ENCODE measurements around the gene FUT7.

FUT7 gene

DNA sequence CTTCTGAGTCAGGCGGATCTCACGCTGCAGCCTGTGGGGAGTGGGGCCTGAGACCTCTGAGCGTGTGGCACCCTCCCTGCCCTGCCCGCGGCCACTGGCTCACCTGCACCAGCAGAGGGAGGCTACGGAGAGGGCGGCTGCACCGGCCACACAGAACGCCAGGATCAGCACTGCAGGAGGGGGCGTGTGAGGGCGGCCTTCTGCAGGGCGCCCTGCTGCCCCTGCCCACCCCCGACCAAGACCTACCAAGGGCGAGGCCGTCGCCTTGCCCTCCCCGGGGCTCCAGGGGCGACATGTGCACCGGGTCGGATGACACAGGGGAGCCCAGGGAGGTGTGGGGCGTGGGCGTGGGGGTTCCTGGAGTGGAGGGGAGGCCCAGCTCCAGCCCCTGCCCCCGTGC lies 8.7 kb upstream of the FUT7 start:
- Histone ChIP-seq H3K4me1 (ENCODE audit: control insufficient read depth in 5 of 5, insufficient read depth in 5 of 5, low read length in 5 of 5) (peaks cover 4 to 45% (median 22%) of the 10 kb centered on the region in 5 donors), H3K36me3 (ENCODE audit: control insufficient read depth in 5 of 5, insufficient read depth in 5 of 5, low read length in 5 of 5) (peaks cover 0 to 37% (median 14%) of the 10 kb centered on the region in 5 donors), H3K9me3 (ENCODE audit: control insufficient read depth in 5 of 5, low read length in 5 of 5) (no peaks in the 10 kb centered on the region), H3K27ac (ENCODE audit: low read depth, low read length) (no peak overlapping the region), H3K27me3 (ENCODE audit: control insufficient read depth in 5 of 5, insufficient read depth in 4 of 5, low read length in 5 of 5) (peaks cover 4 to 24% (median 9%) of the 10 kb centered on the region in 5 donors), H3K9ac (ENCODE audit: low read length in 5 of 5) (no peak overlapping the region), H3K4me3 (ENCODE audit: low read depth in 1 of 5, low read length in 5 of 5) (no peak overlapping the region)

- peaks cover under 1 to 45% (median 23%) of the 10 kb centered on the region in 5 donors for H3K4me1 ChIP-seq (ENCODE audit: control insufficient read depth in 5 of 5, insufficient read depth in 5 of 5, low read length in 5 of 5)
- H3K9me3 ChIP-seq (ENCODE audit: control insufficient read depth in 5 of 5, low read length in 5 of 5), result no peaks in the 10 kb centered on the region
- H3K4me3 ChIP-seq (ENCODE audit: low read depth in 1 of 5, low read length in 5 of 5), result no peak overlapping the region
- peaks cover 0 to 37% (median 14%) of the 10 kb centered on the region in 5 donors for H3K36me3 ChIP-seq (ENCODE audit: control insufficient read depth in 5 of 5, insufficient read depth in 5 of 5, low read length in 5 of 5)
- H3K27ac ChIP-seq (ENCODE audit: low read depth, low read length), result no peak overlapping the region
- H3K27me3 ChIP-seq (ENCODE audit: control insufficient read depth in 5 of 5, insufficient read depth in 4 of 5, low read length in 5 of 5), result peaks cover 0 to 18% (median 5%) of the 10 kb centered on the region in 5 donors
- no peak overlapping the region for H3K9ac ChIP-seq (ENCODE audit: low read length in 5 of 5)
These were observed 7.9 kb upstream of the FUT7 start for GRCh38 chr9:137039611-137040366.

GRCh38 chr9:137038916-137039315 lies 7.0 kb upstream of the FUT7 start:
- Histone ChIP-seq H3K27me3 (ENCODE audit: control insufficient read depth in 5 of 5, insufficient read depth in 4 of 5, low read length in 5 of 5) (peaks cover 0 to 10% (median 0%) of the 10 kb centered on the region in 5 donors), H3K4me3 (ENCODE audit: low read depth in 1 of 5, low read length in 5 of 5) (no peak overlapping the region), H3K9me3 (ENCODE audit: control insufficient read depth in 5 of 5, low read length in 5 of 5) (no peaks in the 10 kb centered on the region), H3K4me1 (ENCODE audit: control insufficient read depth in 5 of 5, insufficient read depth in 5 of 5, low read length in 5 of 5) (peaks cover 0 to 42% (median 20%) of the 10 kb centered on the region in 5 donors), H3K9ac (ENCODE audit: low read length in 5 of 5) (no peak overlapping the region), H3K36me3 (ENCODE audit: control insufficient read depth in 5 of 5, insufficient read depth in 5 of 5, low read length in 5 of 5) (peaks cover 0 to 37% (median 14%) of the 10 kb centered on the region in 5 donors), H3K27ac (ENCODE audit: low read depth, low read length) (no peak overlapping the region)

DNA sequence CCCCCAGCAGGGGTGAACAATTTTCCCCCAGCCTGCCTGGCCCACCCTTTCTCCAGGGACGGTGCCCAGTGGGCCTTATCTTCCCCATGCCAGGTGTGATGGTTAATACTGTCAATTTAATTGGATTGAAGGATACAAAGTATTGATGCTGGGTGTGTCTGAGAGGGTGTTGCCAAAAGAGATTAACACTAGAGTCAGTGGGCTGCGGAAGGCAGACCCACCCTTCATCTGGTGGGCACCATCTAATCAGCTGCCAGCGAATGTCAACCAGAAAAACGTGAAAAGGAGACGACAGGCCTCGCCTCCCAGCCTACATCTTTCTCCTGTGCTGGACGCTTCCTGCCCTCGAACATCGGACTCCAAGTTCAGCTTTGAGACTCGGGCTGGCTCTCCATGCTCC lies 5.6 kb upstream of the FUT7 start:
- no peak overlapping the region for H3K27ac ChIP-seq (ENCODE audit: low read depth, low read length)
- no peak overlapping the region for H3K9ac ChIP-seq (ENCODE audit: low read length in 5 of 5)
- no peak overlapping the region for H3K4me3 ChIP-seq (ENCODE audit: low read depth in 1 of 5, low read length in 5 of 5)
- H3K9me3 ChIP-seq (ENCODE audit: control insufficient read depth in 5 of 5, low read length in 5 of 5), result no peaks in the 10 kb centered on the region
- H3K4me1 ChIP-seq (ENCODE audit: control insufficient read depth in 5 of 5, insufficient read depth in 5 of 5, low read length in 5 of 5), result peaks cover 0 to 35% (median 15%) of the 10 kb centered on the region in 5 donors
- peaks cover 0 to 37% (median 14%) of the 10 kb centered on the region in 5 donors for H3K36me3 ChIP-seq (ENCODE audit: control insufficient read depth in 5 of 5, insufficient read depth in 5 of 5, low read length in 5 of 5)
- H3K27me3 ChIP-seq (ENCODE audit: control insufficient read depth in 5 of 5, insufficient read depth in 4 of 5, low read length in 5 of 5), result peaks cover 0 to 3% (median 0%) of the 10 kb centered on the region in 5 donors

GRCh38 chr9:137037035-137037434 lies 5.1 kb upstream of the FUT7 start:
- Histone ChIP-seq H3K9ac (ENCODE audit: low read length in 5 of 5) (no peak overlapping the region), H3K36me3 (ENCODE audit: control insufficient read depth in 5 of 5, insufficient read depth in 5 of 5, low read length in 5 of 5) (peaks cover 0 to 37% (median 14%) of the 10 kb centered on the region in 5 donors), H3K9me3 (ENCODE audit: control insufficient read depth in 5 of 5, low read length in 5 of 5) (no peaks in the 10 kb centered on the region), H3K27me3 (ENCODE audit: control insufficient read depth in 5 of 5, insufficient read depth in 4 of 5, low read length in 5 of 5) (peaks cover 0 to 3% (median 0%) of the 10 kb centered on the region in 5 donors), H3K4me1 (ENCODE audit: control insufficient read depth in 5 of 5, insufficient read depth in 5 of 5, low read length in 5 of 5) (peaks cover 0 to 38% (median 15%) of the 10 kb centered on the region in 5 donors), H3K27ac (ENCODE audit: low read depth, low read length) (no peak overlapping the region), H3K4me3 (ENCODE audit: low read depth in 1 of 5, low read length in 5 of 5) (no peak overlapping the region)

GRCh38 chr9:137035937-137036336 lies 4.0 kb upstream of the FUT7 start:
- Histone ChIP-seq H3K9me3 (ENCODE audit: control insufficient read depth in 5 of 5, low read length in 5 of 5) (no peaks in the 10 kb centered on the region), H3K9ac (ENCODE audit: low read length in 5 of 5) (no peak overlapping the region), H3K4me1 (ENCODE audit: control insufficient read depth in 5 of 5, insufficient read depth in 5 of 5, low read length in 5 of 5) (peaks cover 0 to 38% (median 16%) of the 10 kb centered on the region in 5 donors), H3K27me3 (ENCODE audit: control insufficient read depth in 5 of 5, insufficient read depth in 4 of 5, low read length in 5 of 5) (peaks cover 0 to 3% (median 0%) of the 10 kb centered on the region in 5 donors), H3K27ac (ENCODE audit: low read depth, low read length) (no peak overlapping the region), H3K36me3 (ENCODE audit: control insufficient read depth in 5 of 5, insufficient read depth in 5 of 5, low read length in 5 of 5) (peaks cover 0 to 31% (median 14%) of the 10 kb centered on the region in 5 donors), H3K4me3 (ENCODE audit: low read depth in 1 of 5, low read length in 5 of 5) (no peak overlapping the region)

GRCh38 chr9:137035507-137035834 lies 3.6 kb upstream of the FUT7 start:
- H3K27ac ChIP-seq (ENCODE audit: low read depth, low read length), result no peak overlapping the region
- H3K4me3 ChIP-seq (ENCODE audit: low read depth in 1 of 5, low read length in 5 of 5), result no peak overlapping the region
- H3K4me1 ChIP-seq (ENCODE audit: control insufficient read depth in 5 of 5, insufficient read depth in 5 of 5, low read length in 5 of 5), result peaks cover 0 to 38% (median 21%) of the 10 kb centered on the region in 5 donors
- no peak overlapping the region for H3K9ac ChIP-seq (ENCODE audit: low read length in 5 of 5)
- no peaks in the 10 kb centered on the region for H3K9me3 ChIP-seq (ENCODE audit: control insufficient read depth in 5 of 5, low read length in 5 of 5)
- H3K27me3 ChIP-seq (ENCODE audit: control insufficient read depth in 5 of 5, insufficient read depth in 4 of 5, low read length in 5 of 5), result peaks cover 0 to 2% (median 0%) of the 10 kb centered on the region in 5 donors
- peaks cover 0 to 27% (median 12%) of the 10 kb centered on the region in 5 donors for H3K36me3 ChIP-seq (ENCODE audit: control insufficient read depth in 5 of 5, insufficient read depth in 5 of 5, low read length in 5 of 5)

- Histone ChIP-seq H3K9ac (ENCODE audit: low read length in 5 of 5) (peak overlapping the region in 1 of 5 donors; percentile 25), H3K27me3 (ENCODE audit: control insufficient read depth in 5 of 5, insufficient read depth in 4 of 5, low read length in 5 of 5) (no peaks in the 10 kb centered on the region), H3K4me1 (ENCODE audit: control insufficient read depth in 5 of 5, insufficient read depth in 5 of 5, low read length in 5 of 5) (peaks cover 0 to 42% (median 25%) of the 10 kb centered on the region in 5 donors), H3K4me3 (ENCODE audit: low read depth in 1 of 5, low read length in 5 of 5) (no peak overlapping the region), H3K9me3 (ENCODE audit: control insufficient read depth in 5 of 5, low read length in 5 of 5) (no peaks in the 10 kb centered on the region), H3K36me3 (ENCODE audit: control insufficient read depth in 5 of 5, insufficient read depth in 5 of 5, low read length in 5 of 5) (peaks cover 0 to 22% (median 10%) of the 10 kb centered on the region in 5 donors), H3K27ac (ENCODE audit: low read depth, low read length) (no peak overlapping the region)
These were observed 3.0 kb upstream of the FUT7 start for GRCh38 chr9:137034709-137035506.

DNA sequence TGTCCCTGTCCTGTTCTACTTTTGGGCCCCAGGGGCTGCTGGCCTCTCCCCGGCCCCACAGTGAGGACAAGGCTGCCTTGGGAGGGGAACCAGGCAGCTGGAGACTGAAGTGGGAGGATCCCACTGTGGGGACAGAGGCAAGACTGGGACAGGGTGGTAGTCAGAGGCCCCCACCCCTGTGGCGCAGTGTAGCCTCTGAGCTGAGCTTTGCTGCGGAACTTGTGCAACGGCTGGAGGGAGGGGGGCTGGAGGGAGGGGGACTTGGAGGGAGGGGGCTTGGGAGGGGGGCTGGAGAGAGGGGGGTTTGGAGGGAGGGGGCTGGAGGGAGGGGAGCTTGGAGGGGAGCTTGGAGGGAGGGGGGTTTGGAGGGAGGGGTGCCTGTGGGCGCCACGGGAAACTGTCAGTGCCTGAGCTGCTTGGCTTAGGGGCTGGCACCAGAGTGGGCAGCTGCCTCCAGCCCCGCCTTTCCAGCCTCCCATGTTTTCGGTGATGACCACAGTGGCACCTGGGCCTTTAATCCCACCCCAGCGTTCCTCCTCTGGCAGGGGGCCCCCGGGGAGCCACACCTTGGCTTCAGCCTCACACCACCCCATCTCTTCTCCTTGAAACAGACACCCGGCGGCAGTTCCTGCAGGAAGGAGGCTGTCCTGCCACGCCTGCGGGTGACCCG lies 2.3 kb upstream of the FUT7 start:
- H3K27ac ChIP-seq (ENCODE audit: low read depth, low read length), result no peak overlapping the region

More for the DNA sequence above, 2.3 kb upstream of the FUT7 start:
- Histone ChIP-seq H3K9me3 (ENCODE audit: control insufficient read depth in 5 of 5, low read length in 5 of 5) (no peaks in the 10 kb centered on the region), H3K4me3 (ENCODE audit: low read depth in 1 of 5, low read length in 5 of 5) (peak overlapping the region in 1 of 5 donors; percentile 45), H3K9ac (ENCODE audit: low read length in 5 of 5) (no peak overlapping the region), H3K27me3 (ENCODE audit: control insufficient read depth in 5 of 5, insufficient read depth in 4 of 5, low read length in 5 of 5) (no peaks in the 10 kb centered on the region), H3K36me3 (ENCODE audit: control insufficient read depth in 5 of 5, insufficient read depth in 5 of 5, low read length in 5 of 5) (peaks cover 0 to 15% (median 6%) of the 10 kb centered on the region in 5 donors), H3K4me1 (ENCODE audit: control insufficient read depth in 5 of 5, insufficient read depth in 5 of 5, low read length in 5 of 5) (peaks cover 0 to 48% (median 30%) of the 10 kb centered on the region in 5 donors)
